A549 (cell line): ENCODE data around the gene SLC19A3. TPM values are rescaled to one million over a fixed set of nuclear protein-coding genes. Genes with fewer than 3 reads are reported as not detected.
"Not testable (repeated sequence)": the region's sequence is repeated elsewhere in the genome, so short reads cannot be mapped to it uniquely, and the experiment has no call there.

Experiments used
- ATAC-seq, 2 experiments: fragments of 200-7000 bp in 1 of 2; fragments of >200 bp in 1 of 2; cut with Nextera tagmentation in 1 of 2; cut with Tn5 transposase in 1 of 2; 3 replicates each; pipeline versions ENCODE4 v1.8.0 to v1.9.1; 2018 to 2020; ENCODE audit warnings: mild to moderate bottlenecking in 1 of 2, moderate library complexity in 1 of 2
- CTCF ChIA-PET: fragments of 300-600 bp; sonication (Branson Sonifier 250); formaldehyde crosslinking; extraction: SDS; loops from one replicate; lab custom pipeline; 2021; ENCODE audit warnings: antibody characterized with exemption, inconsistent platforms; lab: Yijun Ruan, JAX
- POLR2A ChIA-PET: fragments of 350-600 bp; formaldehyde crosslinking; extraction: SDS; loops from one replicate; lab custom pipeline; 2021; ENCODE audit warnings: antibody characterized with exemption, inconsistent platforms; lab: Yijun Ruan, JAX
- DNase-seq, 2 experiments: peaks; one replicate each; pipeline versions ENCODE4 v3.0.0 to v3.0.0-alpha.2; 2011 to 2016; ENCODE audit warnings: low read depth in 1 of 2, low spot score in 1 of 2
- FAIRE-seq: peaks from 2 replicates; lab custom pipeline; 2011; peaks lifted over from hg19 to GRCh38; lab: Jason Lieb, UNC
- H3K27ac ChIP-seq, 2 experiments: fragments of >200 bp; sonication (Bioruptor Twin); formaldehyde crosslinking; 3 replicates each; pipeline ENCODE4 v1.5.1; 2016 to 2017
- H3K4me1 ChIP-seq: fragments of >200 bp; sonication (Bioruptor Twin); formaldehyde crosslinking; 3 replicates; pipeline ENCODE4 v1.6.1; 2016
- H3K4me2 ChIP-seq: fragments of >200 bp; sonication (Bioruptor Twin); formaldehyde crosslinking; 3 replicates; pipeline ENCODE4 v1.6.1; 2016
- H3K4me3 ChIP-seq: fragments of >200 bp; sonication (Bioruptor Twin); formaldehyde crosslinking; 3 replicates; pipeline ENCODE4 v1.5.1; 2016
- H3K9me3 ChIP-seq: fragments of >200 bp; sonication (Bioruptor Twin); formaldehyde crosslinking; 3 replicates; pipeline ENCODE4 v1.6.1; 2016
- CBX2 ChIP-seq: fragments of 200-600 bp; sonication (generic); IDR thresholded peaks from 2 replicates; pipeline ENCODE4 v1.6.1; 2016; ENCODE audit warnings: low read depth, mild to moderate bottlenecking, borderline replicate concordance
- CEBPB ChIP-seq, 2 experiments: fragments of >200 bp in 1 of 2; sonication (Bioruptor Twin) in 1 of 2; formaldehyde crosslinking in 1 of 2; IDR thresholded peaks; 2 replicates each; pipeline ENCODE4 v1.6.1; 2012 to 2016
- CHD2 ChIP-seq: fragments of 150-350 bp; IDR thresholded peaks from 2 replicates; pipeline ENCODE4 v1.6.1; 2014; ENCODE audit warnings: low read length; ENCODE audit not compliant: partially characterized antibody
- EHMT2 ChIP-seq: fragments of 200-600 bp; sonication (generic); IDR thresholded peaks from 2 replicates; pipeline ENCODE4 v1.6.1; 2016; ENCODE audit warnings: antibody characterized with exemption, low read depth, mild to moderate bottlenecking, moderate library complexity
- EP300 ChIP-seq, 2 experiments: fragments of >200 bp; sonication (Bioruptor Twin); formaldehyde crosslinking; IDR thresholded peaks; 2 replicates in 1 of 2; 3 replicates in 1 of 2; pipeline ENCODE4 v1.6.1; 2016 to 2017
- ESRRA ChIP-seq: fragments of 150-350 bp; IDR thresholded peaks from 2 replicates; pipeline ENCODE4 v1.6.1; 2014; ENCODE audit warnings: mild to moderate bottlenecking, low read length, borderline replicate concordance
- GATA3 ChIP-seq: IDR thresholded peaks from 2 replicates; pipeline ENCODE4 v1.6.1; 2012; ENCODE audit warnings: borderline replicate concordance
- HDAC2 ChIP-seq: fragments of 200-600 bp; sonication (generic); IDR thresholded peaks from 2 replicates; pipeline ENCODE4 v1.6.1; 2016
- HEYL ChIP-seq: fragments of 250-450 bp; sonication (Bioruptor Pico); IDR thresholded peaks from 2 replicates; pipeline ENCODE4 v1.8.0; 2021; ENCODE audit warnings: mild to moderate bottlenecking, moderate library complexity
- JUN ChIP-seq, 2 experiments: fragments of >200 bp; sonication (Bioruptor Twin); formaldehyde crosslinking; IDR thresholded peaks; 2 replicates in 1 of 2; 3 replicates in 1 of 2; pipeline ENCODE4 v1.6.1; 2016 to 2017
- KDM1A ChIP-seq: fragments of 200-600 bp; sonication (generic); IDR thresholded peaks from 2 replicates; pipeline ENCODE4 v1.6.1; 2016; ENCODE audit warnings: low read depth, mild to moderate bottlenecking
- KDM5A ChIP-seq: fragments of 200-600 bp; sonication (generic); IDR thresholded peaks from 2 replicates; pipeline ENCODE4 v1.6.1; 2016; ENCODE audit warnings: antibody characterized with exemption, mild to moderate bottlenecking
- MAZ ChIP-seq: fragments of 150-350 bp; IDR thresholded peaks from 2 replicates; pipeline ENCODE4 v1.6.1; 2014; ENCODE audit warnings: antibody characterized with exemption, low read depth, low read length, borderline replicate concordance
- PHF8 ChIP-seq: fragments of 200-600 bp; sonication (generic); IDR thresholded peaks from 2 replicates; pipeline ENCODE4 v1.6.1; 2016; ENCODE audit warnings: low read depth, mild to moderate bottlenecking, antibody characterized with exemption, moderate library complexity, borderline replicate concordance
- POLR2A ChIP-seq: IDR thresholded peaks from 2 replicates; pipeline ENCODE4 v1.6.1; 2012; ENCODE audit warnings: mild to moderate bottlenecking, low read length
- RAD21 ChIP-seq, 2 experiments: fragments of >200 bp in 1 of 2; sonication (Bioruptor Twin) in 1 of 2; formaldehyde crosslinking in 1 of 2; IDR thresholded peaks in 1 of 2; conservative IDR thresholded peaks in 1 of 2; 2 replicates in 1 of 2; 3 replicates in 1 of 2; pipeline ENCODE4 v1.6.1; 2012 to 2018; ENCODE audit warnings: inconsistent platforms in 1 of 2
- RFX5 ChIP-seq: fragments of 450-650 bp; IDR thresholded peaks from 2 replicates; pipeline ENCODE4 v1.7.1; 2014; ENCODE audit warnings: antibody characterized with exemption, mild to moderate bottlenecking, moderate library complexity
- SMC3 ChIP-seq: fragments of >200 bp; sonication (Bioruptor Twin); formaldehyde crosslinking; IDR thresholded peaks from 3 replicates; pipeline ENCODE4 v1.6.1; 2018; ENCODE audit warnings: inconsistent platforms
- TFCP2L1 ChIP-seq: fragments of 250-450 bp; sonication (Bioruptor Pico); IDR thresholded peaks from 2 replicates; pipeline ENCODE4 v1.5.0; 2021; ENCODE audit warnings: mild to moderate bottlenecking
- WGBS: methylation state at CpG from one replicate; pipeline ENCODE4 v1.1.6; 2017; ENCODE audit errors: missing lambda C conversion rate; 5-methylcytosine and 5-hydroxymethylcytosine counted together
- polyA plus RNA-seq, 4 experiments: library from polyadenylated mRNA; depleted of rRNA in 3 of 4; stranded (reverse); fragments of >200 nt; fragmentation: RNase III in 1 of 4; extraction: RNeasy Plus Mini Kit Qiagen cat#74134 plus additional on column Dnase treatment in 1 of 4; gene quantifications; 2 replicates in 3 of 4; 3 replicates in 1 of 4; pipeline ENCODE4 v1.2.3, GENCODE V29; 2011 to 2017
- TF ChIP-seq, protein P1 (sequence below): fragments of 200-600 bp; sonication (generic); IDR thresholded peaks from 2 replicates; pipeline ENCODE4 v1.6.1; 2016; ENCODE audit warnings: antibody characterized with exemption, mild to moderate bottlenecking, moderate library complexity
- TF ChIP-seq, protein P2 (sequence below): fragments of >200 bp; sonication (Bioruptor Twin); formaldehyde crosslinking; IDR thresholded peaks from 3 replicates; pipeline ENCODE4 v1.6.1; 2016
- TF ChIP-seq, protein P3 (sequence below): fragments of >200 bp; sonication (Bioruptor Twin); formaldehyde crosslinking; IDR thresholded peaks from 3 replicates; pipeline ENCODE4 v1.5.1; 2016

Gene SLC19A3
- polyA plus RNA-seq, 2 of the 4 experiments (the other 2 are of a cell fraction), result 2.8 to 7.6 TPM

DNA sequence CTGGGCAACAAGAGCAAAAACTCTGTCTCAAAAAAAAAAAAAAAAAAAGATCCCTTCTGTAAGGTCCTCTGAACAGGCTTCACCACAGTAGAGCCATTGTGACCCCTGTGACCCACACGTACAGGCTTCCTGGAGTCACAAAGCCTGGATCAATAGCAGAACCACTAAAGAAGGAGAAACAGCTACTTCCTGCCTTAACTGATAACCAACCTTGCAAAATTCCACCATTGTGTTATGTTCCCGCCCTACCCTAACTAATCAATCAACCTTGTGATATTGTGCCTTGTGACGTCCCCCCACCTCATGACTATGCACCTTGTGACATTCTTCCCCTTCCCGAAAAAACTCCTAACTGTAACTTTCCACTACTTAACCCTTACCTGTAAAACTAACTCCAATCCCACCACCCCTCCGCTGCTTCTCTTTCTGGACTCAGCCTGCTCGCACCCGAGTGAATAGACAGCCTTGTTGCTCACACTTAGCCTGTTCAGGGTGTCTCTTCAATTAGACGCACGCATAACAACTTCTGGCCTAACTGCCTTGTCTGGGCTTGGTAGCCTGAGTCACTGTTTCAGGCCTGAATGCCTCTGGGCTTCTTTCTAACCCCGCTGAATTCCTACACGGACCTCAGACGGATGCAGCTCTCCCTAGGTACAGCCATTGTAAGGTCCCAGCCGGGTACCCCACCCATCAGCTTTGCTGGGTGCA, 41.7 kb upstream of the SLC19A3 start:
- TF ChIP-seq CBX2, result no peak
- no peak for TF ChIP-seq MAZ
- no peak for TF ChIP-seq EHMT2
- TF ChIP-seq POLR2A, result no peak
- no peak for TF ChIP-seq CEBPB (IDR thresholded peaks at IDR 0.05)
- TF ChIP-seq KDM5A, result no peak
- TF ChIP-seq, protein P1, sequence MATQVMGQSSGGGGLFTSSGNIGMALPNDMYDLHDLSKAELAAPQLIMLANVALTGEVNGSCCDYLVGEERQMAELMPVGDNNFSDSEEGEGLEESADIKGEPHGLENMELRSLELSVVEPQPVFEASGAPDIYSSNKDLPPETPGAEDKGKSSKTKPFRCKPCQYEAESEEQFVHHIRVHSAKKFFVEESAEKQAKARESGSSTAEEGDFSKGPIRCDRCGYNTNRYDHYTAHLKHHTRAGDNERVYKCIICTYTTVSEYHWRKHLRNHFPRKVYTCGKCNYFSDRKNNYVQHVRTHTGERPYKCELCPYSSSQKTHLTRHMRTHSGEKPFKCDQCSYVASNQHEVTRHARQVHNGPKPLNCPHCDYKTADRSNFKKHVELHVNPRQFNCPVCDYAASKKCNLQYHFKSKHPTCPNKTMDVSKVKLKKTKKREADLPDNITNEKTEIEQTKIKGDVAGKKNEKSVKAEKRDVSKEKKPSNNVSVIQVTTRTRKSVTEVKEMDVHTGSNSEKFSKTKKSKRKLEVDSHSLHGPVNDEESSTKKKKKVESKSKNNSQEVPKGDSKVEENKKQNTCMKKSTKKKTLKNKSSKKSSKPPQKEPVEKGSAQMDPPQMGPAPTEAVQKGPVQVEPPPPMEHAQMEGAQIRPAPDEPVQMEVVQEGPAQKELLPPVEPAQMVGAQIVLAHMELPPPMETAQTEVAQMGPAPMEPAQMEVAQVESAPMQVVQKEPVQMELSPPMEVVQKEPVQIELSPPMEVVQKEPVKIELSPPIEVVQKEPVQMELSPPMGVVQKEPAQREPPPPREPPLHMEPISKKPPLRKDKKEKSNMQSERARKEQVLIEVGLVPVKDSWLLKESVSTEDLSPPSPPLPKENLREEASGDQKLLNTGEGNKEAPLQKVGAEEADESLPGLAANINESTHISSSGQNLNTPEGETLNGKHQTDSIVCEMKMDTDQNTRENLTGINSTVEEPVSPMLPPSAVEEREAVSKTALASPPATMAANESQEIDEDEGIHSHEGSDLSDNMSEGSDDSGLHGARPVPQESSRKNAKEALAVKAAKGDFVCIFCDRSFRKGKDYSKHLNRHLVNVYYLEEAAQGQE, result no peak
- no peak for TF ChIP-seq GATA3
- no peak for TF ChIP-seq KDM1A
- TF ChIP-seq PHF8, result no peak
- TF ChIP-seq ESRRA, result no peak
- no peak for TF ChIP-seq RFX5
- TF ChIP-seq JUN (IDR thresholded peaks at IDR 0.05), result no peak
- TF ChIP-seq, protein P2, sequence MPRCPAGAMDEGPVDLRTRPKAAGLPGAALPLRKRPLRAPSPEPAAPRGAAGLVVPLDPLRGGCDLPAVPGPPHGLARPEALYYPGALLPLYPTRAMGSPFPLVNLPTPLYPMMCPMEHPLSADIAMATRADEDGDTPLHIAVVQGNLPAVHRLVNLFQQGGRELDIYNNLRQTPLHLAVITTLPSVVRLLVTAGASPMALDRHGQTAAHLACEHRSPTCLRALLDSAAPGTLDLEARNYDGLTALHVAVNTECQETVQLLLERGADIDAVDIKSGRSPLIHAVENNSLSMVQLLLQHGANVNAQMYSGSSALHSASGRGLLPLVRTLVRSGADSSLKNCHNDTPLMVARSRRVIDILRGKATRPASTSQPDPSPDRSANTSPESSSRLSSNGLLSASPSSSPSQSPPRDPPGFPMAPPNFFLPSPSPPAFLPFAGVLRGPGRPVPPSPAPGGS, result no peak
- no peak for TF ChIP-seq HDAC2
- no peak for TF ChIP-seq EP300 (IDR thresholded peaks at IDR 0.05)
- TF ChIP-seq HEYL (CRISPR knock-in tag), result no peak
- no peak for TF ChIP-seq CHD2
- no peak for TF ChIP-seq TFCP2L1
- WGBS, result 82% methylated on average over 13 of the region's 13 CpGs
- no peak for ATAC-seq
- peaks cover 24% of the 10 kb centered on the region for H3K4me1 ChIP-seq
- H3K4me2 ChIP-seq, result no peak overlapping the region
- H3K4me3 ChIP-seq, result no peak overlapping the region
- ChIA-PET CTCF (interaction anchor here (0.6 to 9.4 kb wide), 5 partner anchors 19 to 353 kb away, joined by 3 to 84 read pairs (median 5); no protein-coding TSS in a partner anchor), POLR2A (no interaction called here)
- no peak for FAIRE-seq
- no peaks in the 10 kb centered on the region for H3K9me3 ChIP-seq
- H3K27ac ChIP-seq, result peak overlapping the region; percentile 18 to 49; a peak in 2 of 6 replicates
- no peak for DNase-seq

DNA sequence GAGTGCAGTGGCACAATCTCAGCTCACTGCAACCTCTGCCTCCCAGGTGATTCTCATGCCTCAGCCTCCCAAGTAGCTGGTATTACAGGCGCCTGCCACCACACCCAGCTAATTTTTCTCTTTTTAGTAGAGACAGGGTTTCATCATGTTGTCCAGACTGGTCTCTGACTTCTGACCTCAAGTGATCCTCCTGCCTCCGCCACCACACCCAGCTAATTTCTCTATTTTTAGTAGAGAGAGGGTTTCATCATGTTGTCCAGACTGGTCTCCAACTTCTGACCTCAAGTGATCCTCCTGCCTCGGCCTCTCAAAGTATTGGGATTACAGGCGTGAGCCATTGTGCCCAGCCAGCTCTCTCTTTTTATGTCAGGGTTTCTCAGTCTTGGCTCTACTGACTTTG, 38.4 kb upstream of the SLC19A3 start:
- H3K4me2 ChIP-seq, H3K27ac ChIP-seq, POLR2A ChIA-PET, H3K4me3 ChIP-seq, H3K9me3 ChIP-seq, H3K4me1 ChIP-seq, DNase-seq, ATAC-seq, FAIRE-seq: not testable (repeated sequence)
- WGBS, result 76% methylated on average over 4 of the region's 4 CpGs
- CTCF ChIA-PET, result interaction anchor here (0.9 to 2.8 kb wide), 4 partner anchors 10 to 350 kb away, joined by 3 to 27 read pairs (median 5); no protein-coding TSS in a partner anchor

DNA sequence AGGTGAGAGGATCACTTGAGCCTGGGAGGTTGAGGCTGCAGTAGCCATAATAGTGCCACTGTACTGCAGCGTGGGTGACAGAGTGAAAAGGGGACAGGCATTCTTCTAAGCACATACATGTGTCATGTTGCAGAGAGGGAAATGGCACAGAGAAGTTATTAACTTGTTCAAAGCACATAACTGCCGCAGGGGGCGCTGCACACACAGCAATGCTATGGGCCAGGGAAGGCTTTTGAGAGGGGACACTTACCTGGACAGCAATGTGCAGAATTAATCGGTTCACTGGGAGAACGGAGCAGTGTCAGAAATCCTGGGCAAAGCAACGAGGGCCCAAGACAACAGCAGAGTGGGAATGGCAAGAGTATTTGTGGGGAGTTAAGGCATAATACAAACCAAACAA, 30.3 kb upstream of the SLC19A3 start:
- ATAC-seq, result peak; percentile 43 to 82; a peak in 4 of 6 replicates
- peak in 1 of 2 experiments; percentile 48; a peak in 2 of 5 replicates for TF ChIP-seq RAD21 (conservative IDR thresholded peaks at IDR 0.05 in 1 of 2, IDR thresholded peaks at IDR 0.05 in 1 of 2)
- TF ChIP-seq SMC3, result no peak
- TF ChIP-seq, protein P3, sequence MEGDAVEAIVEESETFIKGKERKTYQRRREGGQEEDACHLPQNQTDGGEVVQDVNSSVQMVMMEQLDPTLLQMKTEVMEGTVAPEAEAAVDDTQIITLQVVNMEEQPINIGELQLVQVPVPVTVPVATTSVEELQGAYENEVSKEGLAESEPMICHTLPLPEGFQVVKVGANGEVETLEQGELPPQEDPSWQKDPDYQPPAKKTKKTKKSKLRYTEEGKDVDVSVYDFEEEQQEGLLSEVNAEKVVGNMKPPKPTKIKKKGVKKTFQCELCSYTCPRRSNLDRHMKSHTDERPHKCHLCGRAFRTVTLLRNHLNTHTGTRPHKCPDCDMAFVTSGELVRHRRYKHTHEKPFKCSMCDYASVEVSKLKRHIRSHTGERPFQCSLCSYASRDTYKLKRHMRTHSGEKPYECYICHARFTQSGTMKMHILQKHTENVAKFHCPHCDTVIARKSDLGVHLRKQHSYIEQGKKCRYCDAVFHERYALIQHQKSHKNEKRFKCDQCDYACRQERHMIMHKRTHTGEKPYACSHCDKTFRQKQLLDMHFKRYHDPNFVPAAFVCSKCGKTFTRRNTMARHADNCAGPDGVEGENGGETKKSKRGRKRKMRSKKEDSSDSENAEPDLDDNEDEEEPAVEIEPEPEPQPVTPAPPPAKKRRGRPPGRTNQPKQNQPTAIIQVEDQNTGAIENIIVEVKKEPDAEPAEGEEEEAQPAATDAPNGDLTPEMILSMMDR, result peak; percentile 39
- ChIA-PET POLR2A (no interaction called here), CTCF (no interaction called here)
- H3K27ac ChIP-seq, result no peak overlapping the region
- FAIRE-seq, result no peak
- H3K9me3 ChIP-seq, result no peaks in the 10 kb centered on the region
- WGBS, result 70% methylated on average over 6 of the region's 6 CpGs
- no peaks in the 10 kb centered on the region for H3K4me1 ChIP-seq
- DNase-seq, result peak; percentile 10 to 51
- H3K4me3 ChIP-seq, result no peak overlapping the region
- H3K4me2 ChIP-seq, result no peak overlapping the region
